ENCODE measurements around the gene TMEM170B.
"Not testable (repeated sequence)": the region's sequence is repeated elsewhere in the genome, so short reads cannot be mapped to it uniquely, and the experiment has no call there.

TMEM170B gene

DNA sequence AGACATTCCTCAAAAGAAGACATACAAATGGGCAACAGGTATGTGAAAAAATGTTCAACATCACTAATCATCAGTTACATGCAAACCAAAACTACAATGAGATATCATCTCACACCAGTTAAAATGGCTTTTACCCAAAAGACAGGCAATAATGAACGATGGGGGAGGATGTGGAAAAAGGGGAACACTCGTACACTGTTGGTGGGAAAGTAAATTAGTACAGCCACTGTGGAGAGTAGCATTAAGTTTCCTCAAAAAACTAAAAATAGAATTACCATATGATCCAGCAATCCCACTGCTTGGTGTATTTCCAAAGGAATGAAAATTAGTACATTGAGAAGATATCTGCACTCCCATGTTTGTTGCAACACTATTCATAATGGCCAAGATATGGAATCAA lies 8.6 kb upstream of the TMEM170B start:
- DNase-seq (ENCODE audit: low read depth), result no peak

GRCh38 chr6:11532097-11532496 lies 5.5 kb upstream of the TMEM170B start:
- DNase-seq (ENCODE audit: low read depth), result no peak

DNA sequence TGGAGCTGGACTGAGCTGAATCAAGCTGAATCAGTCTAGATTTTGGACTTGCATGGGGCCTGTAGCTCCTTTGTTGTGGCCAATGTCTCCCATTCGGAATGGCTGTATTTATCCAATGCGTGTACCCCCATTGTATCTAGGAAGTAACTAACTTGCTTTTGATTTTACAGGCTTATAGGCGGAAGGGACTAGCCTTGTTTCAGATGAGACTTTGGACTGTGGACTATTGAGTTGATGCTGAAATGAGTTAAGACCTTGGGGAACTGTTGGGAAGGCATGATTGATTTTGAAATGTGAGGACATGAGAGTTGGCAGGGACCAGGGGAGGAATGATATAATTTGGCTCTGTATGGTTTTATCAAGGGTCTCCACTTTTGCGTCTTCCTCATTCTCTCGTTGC lies 3.0 kb upstream of the TMEM170B start:
- DNase-seq (ENCODE audit: low read depth), result no peak

- no peak for DNase-seq (ENCODE audit: low read depth)
Measured at GRCh38 chr6:11535801-11536230, 1.7 kb upstream of the TMEM170B start.

- no peak for DNase-seq (ENCODE audit: low read depth)
Measured at GRCh38 chr6:11536795-11537194, 754 bp upstream of the TMEM170B start.

DNA sequence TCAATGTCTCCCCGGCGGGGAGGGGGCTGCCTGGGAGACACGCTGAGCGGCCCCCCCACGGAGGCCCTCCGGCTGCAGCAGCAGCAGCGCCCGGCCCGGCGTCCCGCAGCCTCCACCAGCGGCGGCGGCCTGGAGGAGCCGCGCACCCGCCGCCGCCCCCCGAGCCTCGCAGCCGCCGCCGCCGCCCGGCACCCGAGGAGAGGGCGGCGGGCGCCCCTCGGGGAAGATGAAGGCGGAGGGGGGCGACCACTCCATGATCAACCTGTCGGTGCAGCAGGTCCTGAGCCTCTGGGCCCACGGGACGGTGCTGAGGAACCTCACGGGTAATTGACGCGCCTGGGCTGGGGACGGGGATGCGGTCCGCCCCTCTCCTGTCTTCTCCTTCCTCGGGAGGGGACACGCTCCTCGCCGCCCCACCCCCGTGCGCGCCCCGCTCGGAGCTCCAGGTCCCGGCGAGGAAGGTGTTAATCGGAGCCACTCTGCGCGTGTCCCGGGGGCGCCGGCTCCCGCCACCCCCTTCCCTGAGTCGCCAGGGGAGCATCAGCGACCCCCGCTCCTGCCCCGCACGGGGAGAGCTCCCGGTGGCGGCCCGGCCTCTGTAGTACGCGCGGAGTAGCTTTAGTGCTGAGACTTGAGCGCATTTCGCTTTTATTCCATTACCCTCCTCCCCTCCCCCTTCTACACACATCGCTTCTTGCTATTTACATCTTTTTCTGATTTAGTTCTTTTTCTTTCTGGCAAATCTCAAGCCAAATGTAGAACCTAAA lies 686 bp downstream of the TMEM170B start:
- DNase-seq (ENCODE audit: low read depth), result peak; percentile 4

GRCh38 chr6:11538819-11539468 lies 1.4 kb downstream of the TMEM170B start:
- no peak for DNase-seq (ENCODE audit: low read depth)

GRCh38 chr6:11542863-11543262 lies 5.3 kb downstream of the TMEM170B start:
- DNase-seq (ENCODE audit: low read depth), result no peak

DNA sequence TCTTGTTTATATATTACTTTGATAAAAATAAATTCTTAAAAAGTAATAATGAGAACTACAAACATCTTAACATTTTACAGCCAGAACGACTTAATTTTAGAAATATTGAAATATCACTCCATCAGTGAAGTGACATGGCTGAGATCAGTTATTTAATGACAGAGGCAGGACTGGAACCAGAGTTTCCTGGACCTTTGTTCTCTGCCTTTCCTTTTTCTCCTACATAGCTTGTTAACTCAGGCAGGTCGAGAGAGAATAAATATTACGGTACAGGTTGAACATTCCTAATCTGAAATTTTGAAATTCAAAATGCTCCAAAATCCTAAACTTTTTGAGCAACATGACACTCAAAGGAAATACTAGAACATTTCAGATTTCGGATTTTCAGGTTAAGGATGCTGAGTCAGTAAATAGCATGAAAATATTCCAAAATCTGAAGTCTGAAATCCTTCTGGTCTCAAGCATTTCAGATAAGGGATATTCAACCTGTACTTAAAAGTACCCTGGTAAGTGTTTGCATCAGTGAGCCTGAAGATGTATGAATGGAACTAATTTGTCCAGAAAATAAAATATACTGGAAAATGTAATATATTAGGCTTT lies 6.5 kb downstream of the TMEM170B start:
- no peak for DNase-seq (ENCODE audit: low read depth)

DNA sequence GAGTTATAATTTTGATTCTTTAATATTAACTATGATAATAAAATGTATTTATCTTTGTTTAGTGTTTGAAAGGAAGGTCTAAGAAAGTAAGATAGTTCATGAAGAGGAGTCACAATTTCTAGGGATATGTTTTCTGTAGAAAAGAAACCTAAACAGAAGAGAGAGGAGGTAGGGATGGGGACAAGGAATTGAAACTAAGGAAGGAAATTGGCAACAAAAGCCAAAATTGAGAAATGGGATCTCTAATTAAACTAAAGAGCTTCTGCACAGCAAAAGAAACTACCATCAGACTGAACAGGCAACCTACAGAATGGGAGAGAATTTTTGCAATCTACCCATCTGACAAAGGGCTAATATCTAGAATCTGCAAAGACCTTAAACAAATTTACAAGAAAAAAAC lies 10.3 kb downstream of the TMEM170B start:
- DNase-seq (ENCODE audit: low read depth), result not testable (repeated sequence)

- DNase-seq (ENCODE audit: low read depth), result not testable (repeated sequence)
Measured at GRCh38 chr6:11548578-11548977, 11.0 kb downstream of the TMEM170B start.

DNA sequence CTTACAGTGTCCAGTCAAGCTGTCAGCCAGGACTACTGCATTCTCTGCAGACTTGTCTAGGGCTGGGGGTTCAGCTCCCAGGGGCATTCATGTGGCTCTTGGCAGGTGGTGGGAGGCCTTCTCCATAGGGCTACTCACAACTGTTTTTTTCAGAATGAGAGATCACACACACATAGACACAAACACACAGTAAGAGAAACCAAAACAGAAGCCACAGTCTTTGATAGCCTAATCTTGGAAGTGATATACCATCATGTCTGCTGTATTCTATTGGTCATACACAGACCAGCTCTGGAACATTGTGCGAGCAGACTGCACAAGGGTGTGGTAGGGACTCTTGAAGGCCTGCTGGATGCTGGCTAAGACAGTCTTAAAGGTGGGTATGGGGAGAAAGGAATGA lies 13.5 kb downstream of the TMEM170B start:
- no peak for DNase-seq (ENCODE audit: low read depth)

GRCh38 chr6:11552442-11552841 lies 14.9 kb downstream of the TMEM170B start:
- no peak for DNase-seq (ENCODE audit: low read depth)

- no peak for DNase-seq (ENCODE audit: low read depth)
Measured at GRCh38 chr6:11553824-11554223, 16.3 kb downstream of the TMEM170B start.

DNA sequence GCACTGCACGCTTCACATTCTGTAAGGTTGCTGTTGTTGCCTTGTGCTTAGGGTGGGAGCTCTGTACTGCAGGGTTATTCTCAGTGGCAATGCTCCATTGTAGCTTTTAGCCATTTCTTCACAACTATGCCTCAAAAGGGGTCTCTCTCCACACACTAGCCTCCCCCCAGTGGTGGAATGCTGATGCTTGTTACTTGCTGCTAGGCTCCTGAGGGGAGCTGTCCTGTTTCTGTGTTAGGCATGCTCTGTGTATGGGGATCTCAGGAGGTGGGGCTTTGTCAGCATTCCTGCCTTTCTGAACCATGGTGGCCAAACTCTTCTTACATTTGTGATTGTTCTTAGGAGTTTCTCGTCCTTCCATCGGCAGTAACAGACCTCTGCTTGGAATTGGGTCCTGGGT lies 18.8 kb downstream of the TMEM170B start:
- DNase-seq (ENCODE audit: low read depth), result no peak

- DNase-seq (ENCODE audit: low read depth), result no peak
Measured at GRCh38 chr6:11563793-11564192, 26.2 kb downstream of the TMEM170B start.

DNA sequence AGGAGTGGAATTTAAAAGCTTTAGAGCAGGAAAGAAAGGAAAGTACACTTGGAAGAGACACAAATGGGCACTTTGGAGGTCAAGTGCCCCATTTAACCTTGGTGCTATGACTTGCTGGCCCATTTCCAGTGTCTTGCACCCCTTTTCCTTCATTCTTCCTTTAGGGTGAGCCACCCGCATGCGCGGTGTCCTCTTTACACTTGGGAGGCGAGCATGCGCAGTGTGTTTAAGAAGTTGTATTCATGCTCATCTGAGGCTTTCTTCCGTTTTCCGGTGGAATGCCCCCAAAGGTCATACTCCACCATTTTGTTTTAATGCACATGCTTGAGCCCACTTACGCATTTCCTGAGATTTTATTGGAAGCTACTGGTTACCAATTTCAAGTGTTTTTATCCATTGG lies 29.1 kb downstream of the TMEM170B start:
- no peak for DNase-seq (ENCODE audit: low read depth)

GRCh38 chr6:11571073-11571472 lies 33.5 kb downstream of the TMEM170B start:
- no peak for DNase-seq (ENCODE audit: low read depth)

DNA sequence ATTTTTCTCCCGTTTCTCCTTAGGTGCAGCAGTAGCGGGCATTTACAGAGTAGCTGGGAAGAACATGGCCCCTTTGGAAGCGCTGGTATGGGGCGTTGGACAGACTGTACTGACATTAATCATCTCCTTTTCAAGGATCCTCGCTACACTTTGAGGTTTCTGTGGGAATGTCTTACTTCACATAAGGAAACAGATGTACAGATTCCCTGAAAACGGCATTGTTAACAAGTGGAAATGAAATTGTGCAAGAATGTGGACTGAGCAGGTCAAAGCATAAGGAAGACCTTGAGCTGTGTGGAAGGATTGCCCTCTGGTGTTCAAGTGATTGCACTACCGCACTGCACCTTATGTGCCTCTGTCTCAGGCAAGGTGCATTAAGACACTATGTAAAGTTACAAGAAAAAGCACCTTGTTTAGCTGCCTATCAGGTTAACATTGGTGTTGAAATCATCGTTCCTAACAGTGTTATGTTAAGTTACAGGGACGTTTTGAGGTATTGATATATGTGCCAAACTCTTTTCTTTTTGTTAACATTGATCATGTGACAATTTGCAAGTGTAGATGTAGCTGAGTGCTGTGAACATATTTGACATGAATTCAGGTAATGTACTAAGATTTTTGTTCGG lies 38.0 kb downstream of the TMEM170B start:
- peak; percentile 4 for DNase-seq (ENCODE audit: low read depth)

- DNase-seq (ENCODE audit: low read depth), result no peak
Measured at GRCh38 chr6:11580686-11581405, 43.3 kb downstream of the TMEM170B start.

- no peak for DNase-seq (ENCODE audit: low read depth)
Measured at GRCh38 chr6:11584244-11584643, 46.7 kb downstream of the TMEM170B start.

GRCh38 chr6:11585426-11586016 lies 48.0 kb downstream of the TMEM170B start:
- DNase-seq (ENCODE audit: low read depth), result no peak
